Epithelial cell of proximal tubule (primary cell): Measurements from ENCODE around the gene NRXN3. TPM values are rescaled to one million over a fixed set of nuclear protein-coding genes. Genes with fewer than 3 reads are reported as not detected.
A peak's percentile ranks its signal among the peaks of the same experiment; 100 is the strongest.

Experiments used
- DNase-seq: peaks from one replicate; pipeline ENCODE4 v3.0.0-alpha.2; 2011; ENCODE audit warnings: low read depth
- H3K4me3 ChIP-seq: 2 replicates; pipeline ENCODE4 v1.5.1; 2011; ENCODE audit warnings: low read depth, mild to moderate bottlenecking, low read length
- total RNA-seq: library from RNA; depleted of rRNA; stranded (reverse); fragments of >200 nt; gene quantifications from 2 replicates; pipeline ENCODE4 v1.2.3, GENCODE V29; 2015
- TF ChIP-seq, protein P1 (sequence below): conservative IDR thresholded peaks from 2 replicates; pipeline ENCODE4 v1.5.1; 2012; ENCODE audit warnings: low read depth, mild to moderate bottlenecking, low read length

NRXN3 gene
- total RNA-seq, 1 donor from 2014 or later = 1.2 TPM

DNA sequence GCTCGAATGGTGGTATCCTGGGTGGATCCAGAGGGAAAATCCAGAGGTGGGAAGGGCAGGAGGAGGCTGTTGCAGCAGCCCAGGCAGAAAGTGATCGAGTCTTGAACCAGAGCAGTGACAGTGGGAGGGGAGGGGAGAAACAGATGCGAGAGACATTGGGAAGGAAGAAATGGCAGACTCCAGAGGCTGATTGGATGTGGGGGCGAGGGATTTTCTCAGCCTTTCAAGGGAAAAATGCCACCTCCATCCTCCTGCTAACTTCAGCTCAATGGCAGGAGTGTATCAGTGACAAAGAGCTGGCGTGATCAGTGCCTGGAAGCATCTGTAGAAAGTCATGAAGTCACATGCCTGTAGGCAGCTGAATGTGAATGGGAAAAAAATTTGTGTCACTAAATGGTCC, 38.6 kb upstream of the NRXN3 start:
- TF ChIP-seq, protein P1, sequence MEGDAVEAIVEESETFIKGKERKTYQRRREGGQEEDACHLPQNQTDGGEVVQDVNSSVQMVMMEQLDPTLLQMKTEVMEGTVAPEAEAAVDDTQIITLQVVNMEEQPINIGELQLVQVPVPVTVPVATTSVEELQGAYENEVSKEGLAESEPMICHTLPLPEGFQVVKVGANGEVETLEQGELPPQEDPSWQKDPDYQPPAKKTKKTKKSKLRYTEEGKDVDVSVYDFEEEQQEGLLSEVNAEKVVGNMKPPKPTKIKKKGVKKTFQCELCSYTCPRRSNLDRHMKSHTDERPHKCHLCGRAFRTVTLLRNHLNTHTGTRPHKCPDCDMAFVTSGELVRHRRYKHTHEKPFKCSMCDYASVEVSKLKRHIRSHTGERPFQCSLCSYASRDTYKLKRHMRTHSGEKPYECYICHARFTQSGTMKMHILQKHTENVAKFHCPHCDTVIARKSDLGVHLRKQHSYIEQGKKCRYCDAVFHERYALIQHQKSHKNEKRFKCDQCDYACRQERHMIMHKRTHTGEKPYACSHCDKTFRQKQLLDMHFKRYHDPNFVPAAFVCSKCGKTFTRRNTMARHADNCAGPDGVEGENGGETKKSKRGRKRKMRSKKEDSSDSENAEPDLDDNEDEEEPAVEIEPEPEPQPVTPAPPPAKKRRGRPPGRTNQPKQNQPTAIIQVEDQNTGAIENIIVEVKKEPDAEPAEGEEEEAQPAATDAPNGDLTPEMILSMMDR = no peak
- H3K4me3 ChIP-seq = no peak overlapping the region
- DNase-seq = no peak

DNA sequence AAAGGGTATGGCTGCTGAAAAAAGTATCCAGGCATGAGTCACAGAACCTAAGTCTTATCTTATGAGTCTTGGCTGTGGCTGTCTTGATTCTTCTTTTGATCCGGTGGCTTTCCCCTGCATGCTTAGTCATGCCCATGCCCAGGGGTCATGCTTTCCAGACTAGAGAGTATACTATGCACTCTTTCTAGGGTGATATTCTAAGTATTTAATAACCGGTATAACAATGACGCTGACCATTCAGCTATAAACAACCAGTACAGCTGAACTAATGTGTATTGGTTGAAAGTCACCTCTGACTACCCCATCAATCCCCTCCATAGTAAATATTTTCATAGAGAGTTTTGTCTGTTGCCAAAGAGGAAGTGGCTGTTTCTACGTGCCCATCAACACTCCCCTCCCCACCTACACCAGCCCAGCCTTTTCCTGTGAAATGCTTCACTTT, 34.7 kb upstream of the NRXN3 start:
- TF ChIP-seq, protein P1 = no peak
- no peak overlapping the region for H3K4me3 ChIP-seq
- peak; percentile 39 for DNase-seq

GRCh38 chr14:78136695-78137094, 33.5 kb upstream of the NRXN3 start:
- no peak for DNase-seq
- H3K4me3 ChIP-seq = no peak overlapping the region
- TF ChIP-seq, protein P1 = no peak

DNA sequence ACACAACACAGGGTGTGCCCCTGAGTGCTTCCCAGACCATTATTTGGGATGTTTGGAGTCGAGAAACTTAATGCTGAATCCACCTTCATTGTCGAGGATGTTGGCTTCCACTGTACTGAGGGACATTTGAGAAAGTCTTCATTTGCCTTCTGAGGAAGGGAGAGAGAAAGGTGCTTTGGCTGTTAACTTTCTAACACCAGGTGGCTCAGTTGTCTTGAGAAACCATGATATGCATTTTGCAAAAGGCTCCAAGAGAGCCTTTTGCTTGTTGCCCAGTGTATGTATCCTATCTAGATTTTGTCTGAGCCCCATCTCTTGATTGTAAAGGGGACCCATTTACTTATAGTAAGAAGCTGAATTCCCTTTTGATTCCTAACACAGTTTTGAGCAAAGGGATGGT, 28.6 kb upstream of the NRXN3 start:
- no peak overlapping the region for H3K4me3 ChIP-seq
- TF ChIP-seq, protein P1 = peak; percentile 46
- DNase-seq = no peak

DNA sequence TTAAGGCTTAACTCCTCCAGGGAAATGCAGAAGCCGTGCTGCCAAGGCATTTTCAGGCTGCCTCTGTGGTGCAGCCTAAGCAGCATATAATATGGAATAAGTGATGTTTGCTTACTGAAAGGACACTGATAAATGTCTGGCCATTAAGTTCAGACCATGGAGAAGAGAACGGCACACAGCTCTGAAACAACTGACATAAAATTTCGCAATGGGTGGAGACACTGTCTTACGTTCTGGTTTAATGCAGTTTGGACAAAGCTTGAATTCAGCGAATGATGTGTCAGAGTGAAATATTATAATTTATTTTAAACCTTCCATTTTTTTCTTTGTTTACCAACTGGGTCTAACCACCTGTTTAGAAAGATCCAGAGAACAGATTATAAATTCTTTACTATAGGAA, 27.2 kb upstream of the NRXN3 start:
- no peak for DNase-seq
- no peak overlapping the region for H3K4me3 ChIP-seq
- TF ChIP-seq, protein P1 = no peak

DNA sequence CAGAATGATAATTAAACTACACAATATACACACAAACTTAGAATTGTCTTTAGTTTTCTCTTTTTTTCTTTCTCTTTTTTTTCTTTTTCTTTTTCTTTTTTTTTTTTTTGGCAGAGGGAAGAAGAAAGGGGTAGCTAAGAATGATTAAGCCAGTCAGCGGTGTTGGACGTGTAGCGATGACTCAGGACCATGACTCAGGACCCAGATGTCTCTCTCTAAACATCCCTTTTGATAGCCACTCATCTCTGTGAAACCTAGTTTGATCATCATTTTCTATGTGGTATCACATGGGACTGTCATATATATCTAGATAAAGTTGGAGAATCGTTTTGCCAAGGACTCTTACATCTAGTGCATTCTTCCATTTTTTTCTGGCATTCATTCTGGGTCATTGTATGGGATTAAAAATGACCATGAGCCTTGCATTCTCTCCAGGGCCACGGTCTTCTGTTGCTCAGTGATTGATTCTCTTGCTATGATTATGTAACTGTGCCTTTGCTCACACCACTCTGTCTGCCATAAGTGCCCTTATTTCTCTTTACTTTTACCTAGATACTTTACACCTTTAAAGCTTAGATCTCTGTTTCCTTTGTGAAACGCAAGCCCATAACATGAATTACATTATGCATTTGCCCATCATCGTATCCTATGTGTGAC, 26.6 kb upstream of the NRXN3 start:
- peak; percentile 31 for DNase-seq
- TF ChIP-seq, protein P1 = no peak
- H3K4me3 ChIP-seq = no peak overlapping the region
